Naive thymus-derived CD4-positive, alpha-beta T cell (primary cell): ENCODE measurements around the gene B3GNT5. TPM values are rescaled to one million over a fixed set of nuclear protein-coding genes. Genes with fewer than 3 reads are reported as not detected.

Experiments
- ATAC-seq: fragments of 150-1000 bp; cut with Tn5 transposase; 2 replicates; pipeline ENCODE4 v1.10.0; 2021; ENCODE audit warnings: mild to moderate bottlenecking, moderate library complexity
- CTCF ChIA-PET: fragments of 350-600 bp; sonication (Branson Sonifier 250); formaldehyde crosslinking; loops from one replicate; lab custom pipeline; 2021; ENCODE audit warnings: antibody characterized with exemption; lab: Charles Lee
- POLR2A ChIA-PET: fragments of 350-600 bp; sonication (Branson Sonifier 250); formaldehyde crosslinking; loops from one replicate; lab custom pipeline; 2021; ENCODE audit warnings: antibody characterized with exemption, inconsistent platforms; lab: Charles Lee
- DNase-seq, 9 donors: peaks; one replicate each; pipeline versions ENCODE4 v3.0.0 to v3.0.0-alpha.2; 2020 to 2022; ENCODE audit warnings: mixed read lengths in 1 of 9
- H3K27ac ChIP-seq: one replicate; pipeline ENCODE4 v1.7.0; 2013; ENCODE audit warnings: mild to moderate bottlenecking, low read depth, low read length, moderate library complexity
- H3K27me3 ChIP-seq, 2 donors: one replicate each; pipeline ENCODE4 v1.7.0; 2013; ENCODE audit warnings: low read length in 2 of 2, mild to moderate bottlenecking in 2 of 2, moderate library complexity in 2 of 2; ENCODE audit not compliant: control insufficient read depth in 2 of 2, insufficient read depth in 2 of 2
- H3K36me3 ChIP-seq, 3 experiments: 1 replicate in 2 of 3; 2 replicates in 1 of 3; pipeline ENCODE4 v1.7.0; 2013; ENCODE audit warnings: low read length in 3 of 3, mild to moderate bottlenecking in 3 of 3, moderate library complexity in 1 of 3; ENCODE audit not compliant: insufficient read depth in 3 of 3, control insufficient read depth in 2 of 3
- H3K4me1 ChIP-seq, 2 donors: one replicate each; pipeline ENCODE4 v1.7.0; 2013; ENCODE audit warnings: low read length in 2 of 2, mild to moderate bottlenecking in 2 of 2, moderate library complexity in 1 of 2; ENCODE audit not compliant: control insufficient read depth in 2 of 2, insufficient read depth in 2 of 2
- H3K4me3 ChIP-seq: 2 replicates; pipeline ENCODE4 v1.7.0; 2013; ENCODE audit warnings: mild to moderate bottlenecking, low read length
- H3K9me3 ChIP-seq, 3 experiments: 1 replicate in 2 of 3; 2 replicates in 1 of 3; pipeline ENCODE4 v1.7.0; 2013; ENCODE audit warnings: low read length in 3 of 3; ENCODE audit not compliant: control insufficient read depth in 2 of 3
- H3K27ac Mint-ChIP-seq, 9 donors: one replicate each; pipeline ENCODE4 v1.8.0; 2020 to 2022; ENCODE audit warnings: mixed read lengths in 9 of 9, mild to moderate bottlenecking in 8 of 9, moderate library complexity in 5 of 9, inconsistent platforms in 2 of 9
- H3K27me3 Mint-ChIP-seq, 5 donors: one replicate each; pipeline ENCODE4 v1.8.0; 2021 to 2022; ENCODE audit warnings: mixed read lengths in 5 of 5, mild to moderate bottlenecking in 1 of 5
- H3K36me3 Mint-ChIP-seq, 5 donors: one replicate each; pipeline ENCODE4 v1.8.0; 2020 to 2022; ENCODE audit warnings: mixed read lengths in 5 of 5, mild to moderate bottlenecking in 3 of 5, inconsistent platforms in 1 of 5
- H3K4me1 Mint-ChIP-seq, 7 donors: one replicate each; pipeline ENCODE4 v1.8.0; 2020 to 2022; ENCODE audit warnings: mixed read lengths in 7 of 7, mild to moderate bottlenecking in 3 of 7, inconsistent platforms in 1 of 7
- H3K4me3 Mint-ChIP-seq, 10 donors: one replicate each; pipeline ENCODE4 v1.8.0; 2020 to 2022; ENCODE audit warnings: mild to moderate bottlenecking in 10 of 10, mixed read lengths in 10 of 10, moderate library complexity in 6 of 10, inconsistent platforms in 2 of 10
- H3K9me3 Mint-ChIP-seq, 11 donors: one replicate each; pipeline ENCODE4 v1.8.0; 2020 to 2022; ENCODE audit warnings: mixed read lengths in 11 of 11, mild to moderate bottlenecking in 4 of 11, inconsistent platforms in 1 of 11, moderate library complexity in 1 of 11
- intact Hi-C, 2 donors: fragments of 100-400 bp; cut with micrococcal nuclease; formaldehyde crosslinking; loops; one replicate each; pipeline ENCODE4 v1.15.1; 2023
- polyA plus RNA-seq, 2 donors: library from polyadenylated mRNA; unstranded; fragments of 300-500 nt; fragmentation: Illumina TruSeq; gene quantifications; one replicate each; pipeline ENCODE4 v1.2.3, GENCODE V29; 2021
- total RNA-seq, 6 experiments: library from RNA in 5 of 6; stranded (reverse) in 5 of 6; gene quantifications; 1 replicate in 5 of 6; 2 replicates in 1 of 6; pipeline ENCODE4 v1.2.3 and lab custom pipeline; 2021 to 2026

The B3GNT5 gene, protein sequence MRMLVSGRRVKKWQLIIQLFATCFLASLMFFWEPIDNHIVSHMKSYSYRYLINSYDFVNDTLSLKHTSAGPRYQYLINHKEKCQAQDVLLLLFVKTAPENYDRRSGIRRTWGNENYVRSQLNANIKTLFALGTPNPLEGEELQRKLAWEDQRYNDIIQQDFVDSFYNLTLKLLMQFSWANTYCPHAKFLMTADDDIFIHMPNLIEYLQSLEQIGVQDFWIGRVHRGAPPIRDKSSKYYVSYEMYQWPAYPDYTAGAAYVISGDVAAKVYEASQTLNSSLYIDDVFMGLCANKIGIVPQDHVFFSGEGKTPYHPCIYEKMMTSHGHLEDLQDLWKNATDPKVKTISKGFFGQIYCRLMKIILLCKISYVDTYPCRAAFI
- 10 to 100 TPM in 1 of 5 experiments, 1 to 10 TPM in 2, under 1 TPM in 2; 0.22 to 13.1 (median 1.5) TPM for total RNA-seq
- not detected for polyA plus RNA-seq
- not detected for total RNA-seq (lab: John Stamatoyannopoulos, UW)

GRCh38 chr3:183252973-183253527 is at the start of gene B3GNT5:
Gene B3GNT5, plus strand, starts transcription at chr3:183253253. Its CDS starts 16,546 bp downstream, at chr3:183269799.
- H3K4me1 Mint-ChIP-seq, result peaks cover 0 to 14% (median 11%) of the 10 kb centered on the region in 7 donors
- peaks cover 0 to 5% (median 0%) of the 10 kb centered on the region in 11 donors for H3K9me3 Mint-ChIP-seq
- H3K4me1 ChIP-seq, result peaks cover 0 to 3% of the 10 kb centered on the region in 2 donors
- peak within 1 kb of the TSS in 2 of 9 donors; percentile 9 to 46 for H3K27ac Mint-ChIP-seq
- peak in 6 of 9 donors; percentile 2 to 60 (median 20) for DNase-seq
- peak within 1 kb of the TSS; percentile 73 to 86 (median 78) for H3K4me3 Mint-ChIP-seq
- CTCF ChIA-PET, result interaction anchor here (0.7 kb wide), 1 partner anchor 25 kb away, joined by 3 read pairs; no protein-coding TSS in a partner anchor
- intact Hi-C loops, result loop anchor here (1.0 to 5.0 kb wide), 4 partner anchors 32 to 130 kb away; no protein-coding TSS in a partner anchor
- POLR2A ChIA-PET, result no interaction called here
- H3K27ac ChIP-seq, result no peak within 1 kb of the TSS
- H3K27me3 ChIP-seq, result peaks cover 0 to 5% of the 10 kb centered on the region in 2 donors
- peaks cover 0 to 4% (median 0%) of the 10 kb centered on the region in 5 donors for H3K36me3 Mint-ChIP-seq
- H3K27me3 Mint-ChIP-seq, result peaks cover 18 to 52% (median 42%) of the 10 kb centered on the region in 5 donors
- no peaks in the 10 kb centered on the region for H3K9me3 ChIP-seq
- no peaks in the 10 kb centered on the region for H3K36me3 ChIP-seq
- ATAC-seq, result peak; percentile 30
- H3K4me3 ChIP-seq, result peak within 1 kb of the TSS; percentile 73

- H3K4me1 ChIP-seq, result peaks cover 0 to 4% of the 10 kb centered on the region in 2 donors
- Mint-ChIP-seq H3K4me3 (no peak overlapping the region), H3K27ac (no peak overlapping the region), H3K4me1 (peaks cover 9 to 14% (median 13%) of the 10 kb centered on the region in 7 donors), H3K9me3 (peaks cover 2 to 28% (median 17%) of the 10 kb centered on the region in 11 donors), H3K36me3 (peaks cover 5 to 29% (median 11%) of the 10 kb centered on the region in 5 donors), H3K27me3 (no peaks in the 10 kb centered on the region)
- CTCF ChIA-PET, result no interaction called here
- ATAC-seq, result no peak
- H3K27me3 ChIP-seq, result no peaks in the 10 kb centered on the region
- POLR2A ChIA-PET, result no interaction called here
- no peak for DNase-seq
- no peaks in the 10 kb centered on the region for H3K36me3 ChIP-seq
- no peak overlapping the region for H3K4me3 ChIP-seq
- intact Hi-C loops, result loop anchor here in 1 of 2 donors (5.0 kb wide), 1 partner anchor 164 kb away; no protein-coding TSS in a partner anchor
- H3K9me3 ChIP-seq, result peaks cover 0 to 9% (median 0%) of the 10 kb centered on the region in 3 experiments
- no peak overlapping the region for H3K27ac ChIP-seq
Measured at GRCh38 chr3:183203670-183204069, 49.4 kb upstream of the B3GNT5 start.

GRCh38 chr3:183208260-183208659 is 44.8 kb upstream of the B3GNT5 start:
- intact Hi-C loops, result no loop called here
- Mint-ChIP-seq H3K4me1 (peaks cover 0 to 8% (median 0%) of the 10 kb centered on the region in 7 donors), H3K36me3 (peaks cover 5 to 30% (median 11%) of the 10 kb centered on the region in 5 donors), H3K27me3 (peaks cover 0 to 9% (median 5%) of the 10 kb centered on the region in 5 donors), H3K9me3 (peaks cover 2 to 26% (median 7%) of the 10 kb centered on the region in 11 donors), H3K4me3 (no peak overlapping the region), H3K27ac (no peak overlapping the region)
- POLR2A ChIA-PET, result no interaction called here
- H3K36me3 ChIP-seq, result no peaks in the 10 kb centered on the region
- CTCF ChIA-PET, result no interaction called here
- H3K4me3 ChIP-seq, result no peak overlapping the region
- ATAC-seq (no peak), DNase-seq (no peak)
- no peaks in the 10 kb centered on the region for H3K4me1 ChIP-seq
- H3K9me3 ChIP-seq, result peaks cover 0 to 7% (median 0%) of the 10 kb centered on the region in 3 experiments
- no peak overlapping the region for H3K27ac ChIP-seq
- no peaks in the 10 kb centered on the region for H3K27me3 ChIP-seq

DNA sequence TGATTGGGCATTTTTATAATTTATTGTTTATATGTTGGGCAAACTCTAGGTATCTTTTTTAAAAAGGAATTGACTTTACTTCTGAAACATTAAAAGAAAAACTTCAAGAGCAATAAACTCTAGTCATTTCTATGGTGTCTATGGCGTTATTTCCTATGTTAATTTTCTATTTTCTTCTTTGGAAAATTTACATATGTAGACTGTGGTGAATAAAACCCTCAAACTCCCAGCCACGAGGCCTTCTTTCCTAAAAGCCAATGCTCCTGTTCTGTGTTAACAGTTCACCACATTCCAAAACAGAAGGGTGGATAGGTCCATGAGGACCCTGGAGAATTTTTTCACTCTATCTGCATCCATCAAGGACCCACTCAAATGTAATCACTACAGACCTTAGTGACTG is 44.3 kb upstream of the B3GNT5 start:
- ChIA-PET CTCF (no interaction called here), POLR2A (no interaction called here)
- ATAC-seq (no peak), DNase-seq (no peak)
- peaks cover 0 to 2% (median 0%) of the 10 kb centered on the region in 3 experiments for H3K9me3 ChIP-seq
- H3K36me3 ChIP-seq, result no peaks in the 10 kb centered on the region
- intact Hi-C loops, result no loop called here
- peaks cover 0 to 8% (median 0%) of the 10 kb centered on the region in 7 donors for H3K4me1 Mint-ChIP-seq
- H3K27ac ChIP-seq, result no peak overlapping the region
- peaks cover under 1 to 24% (median 7%) of the 10 kb centered on the region in 5 donors for H3K36me3 Mint-ChIP-seq
- H3K27me3 ChIP-seq, result no peaks in the 10 kb centered on the region
- no peak overlapping the region for H3K27ac Mint-ChIP-seq
- no peaks in the 10 kb centered on the region for H3K4me1 ChIP-seq
- no peak overlapping the region for H3K4me3 ChIP-seq
- H3K4me3 Mint-ChIP-seq, result no peak overlapping the region
- peaks cover 0 to 9% (median 5%) of the 10 kb centered on the region in 5 donors for H3K27me3 Mint-ChIP-seq
- peaks cover 0 to 21% (median 2%) of the 10 kb centered on the region in 11 donors for H3K9me3 Mint-ChIP-seq

DNA sequence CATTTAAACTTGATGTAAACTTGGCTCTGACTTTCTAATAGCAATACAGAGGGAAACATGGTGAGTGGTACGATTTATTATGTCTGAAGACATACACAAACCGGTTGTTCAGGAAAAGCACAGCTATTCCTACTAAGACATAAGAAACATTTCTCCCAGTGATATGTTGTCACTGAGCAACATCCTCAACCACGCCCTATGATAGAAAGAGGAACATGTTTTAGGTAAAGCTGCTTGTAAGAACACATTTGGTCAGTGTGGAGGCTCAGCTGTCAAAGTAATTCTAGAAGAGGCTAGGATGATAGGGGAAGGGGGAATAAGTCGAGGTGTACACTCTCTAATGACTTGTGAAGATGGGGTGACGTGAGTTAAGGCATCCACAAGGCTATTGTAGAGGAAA is 42.7 kb upstream of the B3GNT5 start:
- H3K9me3 ChIP-seq, result no peaks in the 10 kb centered on the region
- H3K9me3 Mint-ChIP-seq, result peaks cover 0 to 16% (median 0%) of the 10 kb centered on the region in 11 donors
- H3K27me3 ChIP-seq, result no peaks in the 10 kb centered on the region
- CTCF ChIA-PET, result no interaction called here
- peaks cover 0 to 19% (median 0%) of the 10 kb centered on the region in 5 donors for H3K36me3 Mint-ChIP-seq
- H3K4me3 ChIP-seq, result no peak overlapping the region
- peaks cover 0 to 8% (median 0%) of the 10 kb centered on the region in 7 donors for H3K4me1 Mint-ChIP-seq
- peak; percentile 74 for ATAC-seq
- no peak overlapping the region for H3K4me3 Mint-ChIP-seq
- POLR2A ChIA-PET, result no interaction called here
- DNase-seq, result no peak
- no peaks in the 10 kb centered on the region for H3K36me3 ChIP-seq
- intact Hi-C loops, result no loop called here
- peaks cover 0 to 14% (median 5%) of the 10 kb centered on the region in 5 donors for H3K27me3 Mint-ChIP-seq
- H3K27ac Mint-ChIP-seq, result no peak overlapping the region
- no peaks in the 10 kb centered on the region for H3K4me1 ChIP-seq
- H3K27ac ChIP-seq, result no peak overlapping the region

DNA sequence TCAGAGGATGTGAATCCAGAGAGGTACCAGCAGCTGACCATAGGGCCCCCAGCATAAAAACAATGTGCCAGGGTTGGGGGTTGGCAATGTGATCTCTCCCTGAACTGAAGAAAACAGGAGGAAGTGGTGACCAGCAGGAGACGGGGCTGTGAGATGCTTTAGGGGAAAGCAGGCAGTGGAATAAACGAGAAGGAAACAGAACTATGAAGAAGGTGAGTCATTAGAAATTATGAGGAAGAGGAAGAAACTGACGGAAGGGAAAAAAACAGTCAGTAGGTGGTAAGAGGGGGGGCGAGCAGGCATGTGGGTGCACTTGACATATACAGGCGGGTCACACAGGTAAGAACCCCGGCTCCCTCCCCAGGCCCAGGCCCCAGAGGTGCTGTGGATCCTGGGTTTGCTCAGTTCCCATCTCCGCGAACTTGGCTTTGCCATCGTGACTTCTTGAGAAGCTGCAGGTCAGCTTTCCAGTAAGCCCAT is 42.2 kb upstream of the B3GNT5 start:
- peak; percentile 80 for ATAC-seq
- POLR2A ChIA-PET, result no interaction called here
- H3K9me3 ChIP-seq, result no peaks in the 10 kb centered on the region
- DNase-seq, result no peak
- no peaks in the 10 kb centered on the region for H3K36me3 ChIP-seq
- CTCF ChIA-PET, result no interaction called here
- Mint-ChIP-seq H3K4me1 (peaks cover 0 to 8% (median 0%) of the 10 kb centered on the region in 7 donors), H3K4me3 (no peak overlapping the region), H3K27me3 (peaks cover 0 to 14% (median 5%) of the 10 kb centered on the region in 5 donors), H3K36me3 (peaks cover 0 to 19% (median 0%) of the 10 kb centered on the region in 5 donors), H3K27ac (no peak overlapping the region), H3K9me3 (peaks cover 0 to 16% (median 0%) of the 10 kb centered on the region in 11 donors)
- no peak overlapping the region for H3K4me3 ChIP-seq
- intact Hi-C loops, result no loop called here
- H3K27ac ChIP-seq, result no peak overlapping the region
- H3K4me1 ChIP-seq, result no peaks in the 10 kb centered on the region
- no peaks in the 10 kb centered on the region for H3K27me3 ChIP-seq
